GM19467 (cell line): Measurements from ENCODE around the gene IRGC.

Source experiments
- ATAC-seq: cut with Tn5 transposase; IDR thresholded peaks from one replicate; pipeline ENCODE4 v1.9.1; 2021; ENCODE audit warnings: mild to moderate bottlenecking, moderate library complexity; ENCODE audit not compliant: unreplicated experiment

Gene IRGC

DNA sequence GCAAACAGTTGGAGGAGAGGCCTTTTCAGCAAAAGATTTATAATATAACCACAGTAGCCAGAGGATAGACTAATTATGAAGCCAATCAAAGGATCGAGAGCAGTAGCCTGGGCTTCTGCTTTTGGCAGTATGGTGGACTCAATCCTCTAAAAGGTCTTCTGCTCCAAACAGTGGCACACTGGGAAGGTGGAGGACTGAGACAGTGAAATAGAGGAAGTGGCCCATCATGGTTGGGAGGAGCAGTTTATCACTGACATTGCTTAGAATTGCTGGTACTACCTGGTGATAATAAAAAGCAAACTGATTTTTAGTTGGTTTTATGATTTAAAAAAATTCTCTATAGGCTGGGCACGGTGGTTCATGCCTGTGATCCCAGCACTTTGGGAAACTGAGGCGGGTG, 25.0 kb upstream of the IRGC start:
- no peak for ATAC-seq

DNA sequence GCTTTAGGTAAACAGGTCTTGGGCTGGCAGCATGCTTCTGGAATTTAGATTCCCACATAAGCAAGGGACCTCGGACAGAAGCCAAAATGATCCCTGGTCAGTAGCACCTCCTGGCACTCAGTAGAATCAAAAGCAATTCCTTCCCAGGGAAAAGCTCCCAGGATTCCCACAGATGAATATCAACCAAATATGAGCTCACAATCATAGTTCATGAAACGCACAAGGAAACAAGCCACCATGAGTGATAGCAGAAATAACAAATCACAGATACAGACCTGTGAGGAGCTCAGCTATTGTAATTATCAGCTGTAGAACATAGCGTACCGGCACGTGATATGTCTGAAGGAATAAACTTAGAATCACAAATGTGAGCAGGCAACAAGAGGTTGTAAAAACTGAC, 24.1 kb upstream of the IRGC start:
- no peak for ATAC-seq

DNA sequence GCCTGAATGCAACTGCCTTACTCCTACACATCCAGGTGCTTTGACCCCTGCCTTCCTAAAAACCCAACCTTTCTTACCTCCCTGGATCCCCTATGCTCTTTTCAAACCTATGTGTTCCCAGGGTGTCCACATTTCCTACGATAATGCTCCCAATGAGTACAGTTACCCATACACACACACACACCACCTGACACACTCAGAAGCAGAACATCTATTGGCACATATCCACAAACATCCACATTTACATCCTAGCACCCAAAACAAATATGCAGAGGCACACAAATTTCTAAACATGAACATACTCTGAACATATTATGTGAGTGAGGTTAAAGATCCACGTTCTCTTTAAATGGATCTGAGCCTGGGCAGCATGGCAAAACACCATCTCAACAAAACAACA, 23.5 kb upstream of the IRGC start:
- ATAC-seq, result no peak

DNA sequence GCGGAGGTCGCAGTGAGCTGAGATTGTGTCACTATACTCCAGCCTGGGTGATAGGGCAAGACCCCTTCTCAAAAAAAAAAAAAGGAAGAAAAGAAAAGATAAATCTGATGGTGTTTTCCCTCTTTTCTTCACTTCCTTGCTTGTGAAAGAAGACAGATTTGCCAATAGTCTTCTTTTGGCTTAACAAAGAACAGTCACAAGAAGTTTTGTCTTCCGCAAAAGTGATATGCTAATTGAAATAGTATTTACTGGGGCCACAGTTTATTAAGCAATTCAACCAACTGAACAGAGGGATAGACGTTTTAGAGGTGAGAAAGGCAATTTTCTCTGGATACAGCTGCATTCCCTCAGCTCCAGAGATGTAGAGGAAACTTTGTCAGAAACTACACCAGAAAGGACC, 23.0 kb upstream of the IRGC start:
- ATAC-seq, result no peak

DNA sequence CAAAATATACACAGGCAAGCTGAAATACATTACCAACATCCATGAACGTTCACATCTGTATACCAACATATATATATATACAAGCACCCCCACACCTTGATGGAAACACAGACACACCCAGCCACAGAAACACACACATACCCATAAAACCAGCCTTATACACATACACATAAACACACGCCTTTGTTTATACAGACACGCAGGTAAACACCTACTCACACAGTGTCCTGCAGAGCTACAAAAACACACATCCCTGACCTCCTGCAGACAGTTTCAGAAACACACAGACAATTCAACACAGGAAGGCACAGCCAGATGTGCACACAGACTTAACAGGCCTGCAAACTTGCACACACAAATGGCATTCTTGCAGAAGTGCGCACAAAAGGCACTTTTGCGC, 21.3 kb upstream of the IRGC start:
- no peak for ATAC-seq

DNA sequence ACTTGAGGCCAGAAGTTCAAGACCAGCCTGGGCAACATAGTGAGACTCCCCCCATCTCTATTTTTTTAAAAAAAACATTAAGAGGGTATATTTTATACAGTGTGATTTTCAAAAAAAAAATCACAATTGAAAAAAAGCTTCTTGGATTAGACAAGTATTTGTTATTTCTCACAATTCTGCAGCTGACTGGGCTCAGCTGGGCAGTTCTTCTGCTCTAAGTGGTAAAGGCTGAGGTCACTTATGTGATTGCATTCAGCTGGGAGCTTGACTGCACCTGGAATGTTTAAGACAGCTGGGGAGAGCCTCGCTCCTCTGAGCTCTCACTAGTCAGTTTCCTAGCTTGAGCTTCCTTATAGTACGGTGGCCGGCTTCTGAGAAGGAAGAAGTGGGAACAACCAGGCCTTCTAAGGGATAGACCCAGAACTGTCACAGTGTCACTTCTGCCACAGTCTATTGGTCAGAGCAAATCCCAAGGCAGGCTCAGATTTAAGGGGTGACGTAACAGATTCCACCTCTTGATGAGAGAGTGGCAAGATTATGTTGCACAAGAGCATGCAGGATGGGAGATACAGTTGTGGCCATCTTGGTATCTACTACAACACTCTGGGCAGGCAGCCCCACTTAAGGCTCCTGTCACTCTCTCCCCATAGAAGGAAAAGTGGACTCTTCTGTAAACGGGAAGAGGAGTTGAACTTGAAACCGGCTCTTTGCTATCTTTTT, 19.7 kb upstream of the IRGC start:
- no peak for ATAC-seq

DNA sequence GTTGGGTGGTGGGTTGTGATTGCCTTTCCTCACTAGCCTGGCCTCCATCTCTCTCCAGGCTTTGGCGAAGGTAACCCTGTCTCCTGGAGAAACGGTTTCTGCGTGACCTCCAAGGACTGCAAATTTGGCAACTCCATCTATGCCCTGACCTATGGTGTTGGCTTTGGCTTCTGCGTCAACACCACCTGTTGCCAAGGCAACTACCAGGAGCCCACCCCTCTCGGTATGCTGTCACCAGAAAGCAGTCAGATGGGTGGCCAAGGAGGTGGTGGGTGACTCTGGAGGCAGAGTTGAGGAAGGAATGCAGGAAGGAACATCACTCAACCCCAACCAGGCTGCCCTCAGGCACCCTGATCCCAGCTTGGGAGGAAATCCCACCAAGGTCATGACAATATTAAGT, 18.6 kb upstream of the IRGC start:
- no peak for ATAC-seq

DNA sequence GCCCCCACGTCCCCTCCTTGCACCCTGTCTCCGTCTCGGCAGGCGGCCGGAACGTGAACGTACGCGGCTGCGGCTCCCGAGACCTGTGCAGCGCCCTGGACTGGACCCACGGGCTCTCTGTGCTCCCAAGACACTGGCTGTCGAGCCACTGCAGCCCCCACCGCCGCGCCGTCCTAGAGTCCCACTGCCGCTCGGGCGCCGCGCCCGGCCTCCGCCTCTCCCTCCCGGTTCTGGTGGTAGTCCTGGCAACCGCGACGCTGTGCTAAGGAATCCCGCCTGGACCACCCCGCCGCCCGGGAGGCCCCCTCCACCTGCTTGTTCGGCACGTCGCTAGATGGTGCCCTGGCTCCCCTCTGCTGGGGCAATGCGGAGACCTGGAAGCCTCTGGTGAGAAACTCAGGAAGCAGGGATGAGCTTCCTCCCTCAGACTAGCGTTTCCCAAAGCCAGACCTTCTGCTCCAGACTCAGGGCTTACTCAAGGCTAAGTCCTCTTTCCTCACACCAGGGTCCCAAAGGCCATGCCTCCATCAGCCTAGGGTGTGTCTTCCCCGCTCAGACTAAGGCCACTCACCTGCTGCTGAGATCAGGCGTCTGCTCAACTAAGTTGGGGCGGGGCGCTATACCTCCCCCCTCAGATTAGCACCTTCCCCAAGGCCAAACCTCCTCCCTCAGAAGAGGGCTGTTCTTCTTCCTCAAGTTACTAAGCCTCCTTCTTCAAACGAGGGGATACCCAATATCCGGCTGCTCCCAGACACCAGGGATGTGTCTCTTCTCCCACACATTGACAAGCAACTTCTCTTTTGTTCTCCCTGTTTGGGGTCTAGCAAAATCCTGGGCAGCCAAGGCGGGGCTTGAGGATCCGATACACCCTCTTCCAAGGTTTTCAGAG, 16.1 kb upstream of the IRGC start:
- no peak for ATAC-seq

DNA sequence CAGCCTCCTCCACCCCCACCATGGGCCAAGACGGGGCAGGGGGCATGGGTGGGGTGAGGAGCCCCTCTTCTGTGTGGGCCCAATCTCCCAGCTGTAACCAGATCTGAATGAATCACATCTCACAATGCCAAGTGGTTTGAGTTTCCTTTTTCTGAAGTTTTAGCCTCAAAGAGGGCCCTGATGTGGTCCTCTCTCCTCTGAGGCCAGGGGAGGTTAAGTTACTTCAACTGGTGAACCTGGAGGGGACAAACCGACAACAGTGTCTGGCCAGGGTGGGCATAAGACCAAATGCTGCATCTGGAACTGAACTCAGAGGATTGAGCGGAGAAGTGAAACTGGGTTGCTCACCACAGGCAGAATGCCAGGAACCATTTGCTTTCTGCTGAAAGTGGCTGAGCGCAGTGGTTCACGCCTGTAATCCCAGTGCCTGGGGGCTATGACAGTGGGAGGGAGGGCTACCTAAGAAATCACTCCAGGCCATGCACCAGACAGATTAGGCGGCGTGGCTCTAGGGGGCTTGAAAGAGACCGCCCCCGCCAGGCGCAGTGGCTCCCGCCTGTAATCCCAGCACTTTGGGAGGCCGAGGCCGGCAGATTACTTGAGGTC, 15.4 kb upstream of the IRGC start:
- no peak for ATAC-seq

DNA sequence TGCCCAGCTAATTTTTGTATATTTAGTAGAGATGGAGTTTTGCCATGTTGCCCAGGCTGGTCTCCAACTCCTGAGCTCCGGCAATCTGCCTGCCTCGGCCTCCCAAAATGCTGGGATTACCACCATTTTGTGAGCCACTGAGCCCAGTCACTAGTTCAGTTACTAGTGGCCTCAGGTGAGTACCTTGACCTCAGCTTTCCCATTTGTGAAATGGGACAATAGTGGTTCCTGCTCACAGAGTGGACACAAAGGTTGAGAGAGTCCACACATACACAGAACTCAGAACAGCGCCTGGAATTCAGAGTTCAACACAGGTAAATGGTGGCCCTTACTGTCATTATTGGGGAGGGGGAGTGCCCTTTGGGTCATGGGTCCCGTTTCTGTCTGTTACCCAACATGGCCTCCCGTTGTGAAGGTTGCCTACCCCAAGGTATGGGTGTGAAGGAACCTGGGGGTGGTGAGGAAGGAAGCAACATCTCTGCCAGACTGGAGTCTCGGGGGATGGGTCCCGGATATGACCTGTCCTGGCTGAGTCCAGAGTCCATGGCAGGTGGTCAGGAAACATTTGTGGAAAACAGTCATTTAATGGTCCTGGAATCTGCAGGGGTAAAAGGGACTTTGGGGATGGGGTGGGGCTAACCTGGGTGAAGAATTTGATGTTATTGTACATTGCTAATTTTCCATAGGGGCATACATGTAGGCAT, 11.7 kb upstream of the IRGC start:
- no peak for ATAC-seq

DNA sequence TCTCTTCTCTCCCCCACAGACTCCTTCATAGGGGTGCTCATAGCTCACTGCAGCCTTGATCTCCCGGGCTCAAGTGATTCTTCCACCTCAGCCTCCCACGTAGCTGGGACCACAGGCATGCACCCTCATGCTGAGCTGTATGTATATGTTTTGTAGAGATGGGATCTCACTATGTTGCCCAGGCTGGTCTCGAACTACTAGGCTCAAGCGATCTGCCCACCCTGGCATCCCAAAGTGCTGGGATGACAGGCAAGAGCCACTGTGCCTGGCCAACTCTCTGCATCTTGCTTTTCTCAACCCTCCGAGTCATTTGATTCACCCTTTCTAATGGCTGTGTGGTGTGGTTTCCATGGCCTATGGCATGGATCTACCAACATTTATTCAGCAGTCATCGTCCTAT, 10.1 kb upstream of the IRGC start:
- no peak for ATAC-seq

DNA sequence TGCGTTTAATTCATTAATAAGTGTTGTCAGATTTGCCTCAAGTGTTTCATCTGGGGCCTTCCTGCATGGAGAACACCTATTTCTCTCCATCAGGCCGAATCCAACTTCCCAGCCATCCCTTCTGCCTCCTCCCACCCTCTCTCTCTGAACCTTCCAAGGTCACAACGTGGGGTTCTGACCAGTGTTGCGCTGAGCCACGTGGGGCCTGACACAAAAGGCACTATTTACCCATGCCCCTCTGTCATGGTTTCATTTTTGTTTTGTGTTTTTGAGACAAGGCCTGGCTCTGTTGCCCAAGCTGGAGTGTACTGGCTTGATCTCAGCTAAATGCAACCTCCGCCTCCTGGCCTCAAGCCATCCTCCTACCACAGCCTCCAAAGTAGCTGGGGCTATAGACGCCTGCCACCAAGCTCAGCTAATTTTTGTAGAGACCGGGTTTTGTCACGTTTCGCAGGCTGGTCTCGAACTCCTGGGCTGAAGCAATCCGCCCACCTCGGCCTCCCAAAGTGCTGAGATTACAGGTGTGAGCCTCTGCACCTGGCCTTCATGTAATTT, 8.6 kb upstream of the IRGC start:
- no peak for ATAC-seq

DNA sequence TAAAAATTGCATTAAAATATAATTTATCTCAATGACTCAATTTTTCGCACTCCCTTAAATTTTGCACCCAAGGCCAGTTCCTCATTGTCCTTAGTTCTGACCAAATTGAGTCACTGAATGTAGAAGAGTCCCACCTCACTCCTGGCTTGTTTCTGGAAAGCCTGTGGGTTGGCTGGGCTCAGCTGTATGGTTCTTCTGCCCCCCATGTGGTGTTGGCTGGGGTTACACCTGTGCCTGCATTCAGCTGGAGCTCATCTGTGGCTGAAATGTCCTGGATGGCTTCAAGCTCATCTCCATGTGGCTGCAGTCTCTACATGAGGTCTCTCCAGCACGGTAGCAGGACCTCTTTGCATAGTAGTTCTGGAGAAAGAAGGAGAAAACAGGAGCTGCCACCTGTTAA, 7.2 kb upstream of the IRGC start:
- no peak for ATAC-seq

DNA sequence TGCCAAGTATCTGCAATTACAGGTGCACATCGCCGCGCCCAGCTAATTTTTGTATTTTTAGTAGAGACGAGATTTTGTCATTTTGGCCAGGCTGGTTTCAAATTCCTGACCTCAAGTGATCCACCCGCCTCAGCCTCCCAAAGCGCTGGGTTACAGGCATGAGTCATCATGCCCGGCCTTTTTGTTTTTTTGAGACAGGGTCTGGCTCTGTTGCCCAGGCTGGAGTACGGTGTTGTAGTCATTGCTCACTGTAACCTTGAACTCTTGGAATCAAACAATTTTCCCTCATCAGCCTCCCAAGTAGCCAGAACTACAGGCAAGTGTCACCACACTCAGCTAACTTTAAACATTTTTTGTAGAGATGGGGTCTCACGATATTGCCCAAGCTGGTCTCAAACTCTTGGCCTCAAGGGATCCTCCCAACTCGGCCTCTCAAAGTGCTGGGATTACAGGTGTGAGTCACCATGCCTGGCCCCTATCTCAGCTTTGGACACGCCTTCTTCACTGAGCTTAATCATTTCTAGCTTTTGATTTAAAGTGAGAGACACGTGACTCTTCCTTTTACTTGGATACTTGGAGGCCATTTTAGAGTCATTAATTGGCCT, 4.0 kb upstream of the IRGC start:
- ATAC-seq, result no peak

DNA sequence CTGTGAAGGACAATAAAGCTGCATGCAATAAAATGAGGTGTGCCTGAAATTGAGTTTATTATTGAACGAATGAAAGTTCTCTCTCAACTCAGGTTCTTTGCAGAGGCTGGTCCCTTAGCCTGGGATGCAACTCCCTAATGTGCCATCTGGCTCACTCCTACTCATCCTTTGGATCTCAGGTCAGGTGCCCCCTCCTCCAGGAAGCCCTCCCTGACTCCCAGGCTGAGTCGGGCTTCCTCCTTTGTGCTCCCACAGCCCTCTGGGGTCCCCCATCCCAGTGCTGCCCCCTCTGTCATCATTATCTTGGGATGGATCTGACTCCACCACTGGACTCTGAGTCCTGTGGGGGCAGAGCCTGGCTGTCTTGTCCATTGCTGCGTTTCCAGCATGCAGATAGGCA, 2.7 kb upstream of the IRGC start:
- no peak for ATAC-seq

DNA sequence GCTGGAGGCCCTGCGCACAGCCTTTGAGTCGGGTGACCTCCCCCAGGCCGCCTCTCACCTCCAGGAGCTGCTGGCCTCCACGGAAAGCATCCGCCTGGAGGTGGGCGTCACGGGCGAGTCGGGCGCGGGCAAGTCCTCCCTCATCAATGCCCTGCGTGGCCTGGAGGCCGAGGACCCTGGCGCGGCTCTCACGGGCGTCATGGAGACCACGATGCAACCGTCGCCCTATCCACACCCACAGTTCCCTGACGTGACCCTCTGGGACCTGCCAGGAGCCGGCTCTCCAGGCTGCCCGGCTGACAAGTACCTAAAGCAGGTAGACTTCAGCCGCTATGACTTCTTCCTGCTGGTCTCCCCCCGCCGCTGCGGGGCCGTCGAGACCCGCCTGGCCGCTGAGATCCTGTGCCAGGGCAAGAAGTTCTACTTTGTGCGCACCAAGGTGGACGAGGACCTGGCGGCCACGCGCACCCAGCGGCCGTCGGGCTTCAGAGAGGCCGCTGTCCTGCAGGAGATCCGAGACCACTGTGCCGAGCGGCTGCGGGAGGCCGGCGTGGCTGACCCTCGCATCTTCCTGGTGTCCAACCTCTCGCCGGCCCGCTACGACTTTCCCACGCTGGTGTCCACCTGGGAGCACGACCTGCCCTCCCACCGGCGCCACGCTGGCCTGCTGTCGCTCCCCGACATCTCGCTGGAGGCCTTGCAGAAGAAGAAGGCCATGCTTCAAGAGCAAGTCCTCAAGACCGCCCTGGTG, 2.9 kb downstream of the IRGC start:
- no peak for ATAC-seq

DNA sequence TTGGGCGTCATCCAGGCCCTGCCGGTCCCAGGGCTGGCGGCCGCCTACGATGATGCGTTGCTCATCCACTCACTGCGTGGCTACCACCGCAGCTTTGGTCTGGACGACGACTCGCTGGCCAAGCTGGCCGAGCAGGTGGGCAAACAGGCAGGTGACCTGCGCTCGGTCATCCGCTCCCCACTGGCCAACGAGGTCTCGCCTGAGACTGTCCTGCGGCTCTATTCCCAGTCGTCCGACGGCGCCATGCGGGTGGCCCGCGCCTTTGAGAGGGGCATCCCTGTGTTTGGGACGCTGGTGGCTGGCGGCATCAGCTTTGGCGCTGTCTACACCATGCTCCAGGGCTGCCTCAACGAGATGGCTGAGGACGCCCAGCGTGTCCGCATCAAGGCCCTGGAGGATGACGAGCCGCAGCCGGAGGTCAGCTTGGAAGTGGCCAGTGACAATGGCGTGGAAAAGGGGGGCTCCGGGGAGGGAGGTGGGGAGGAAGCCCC, 3.5 kb downstream of the IRGC start:
- ATAC-seq, result no peak

DNA sequence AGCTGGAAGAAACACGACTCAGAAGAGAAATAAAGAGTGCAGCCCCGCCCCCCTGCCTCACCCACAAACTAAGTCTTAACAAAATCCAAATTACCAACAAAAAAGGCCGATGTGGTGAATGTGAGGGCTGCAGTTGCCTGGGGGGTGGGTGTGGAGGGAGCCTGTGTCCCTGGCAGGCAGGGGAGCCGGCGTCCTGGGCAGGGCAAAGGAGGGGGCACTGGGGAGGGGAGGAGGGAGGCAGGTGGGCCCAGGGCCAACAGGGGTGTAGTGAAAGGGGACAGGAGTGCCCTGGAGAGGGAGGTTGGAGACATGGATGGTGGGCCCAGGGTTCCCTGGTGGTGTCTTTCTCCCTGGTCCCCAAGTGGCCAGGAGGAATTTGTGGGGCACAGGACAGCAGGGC, 4.0 kb downstream of the IRGC start:
- no peak for ATAC-seq

DNA sequence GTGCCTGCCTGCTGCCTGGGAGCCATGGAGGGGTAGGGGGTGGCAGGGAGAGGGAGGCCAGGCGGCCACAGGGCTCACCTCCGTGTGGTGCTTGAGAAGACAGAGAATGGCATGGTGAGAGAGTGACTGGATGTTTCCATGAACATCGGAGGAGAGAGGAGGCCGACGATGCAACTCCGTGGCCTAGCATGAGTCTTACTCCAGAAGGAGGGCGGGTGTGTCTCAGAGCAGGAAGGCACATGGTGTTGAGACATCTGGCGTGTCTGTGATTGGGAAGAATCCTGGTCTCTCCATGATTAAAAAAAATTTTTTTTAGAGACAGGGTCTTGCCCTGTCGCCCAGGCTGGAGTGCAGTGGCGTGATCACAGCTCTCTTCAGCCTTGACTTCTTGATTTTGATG, 5.1 kb downstream of the IRGC start:
- no peak for ATAC-seq
